Measurements from ENCODE around the gene IST1.

- TF ChIP-seq, protein P1, sequence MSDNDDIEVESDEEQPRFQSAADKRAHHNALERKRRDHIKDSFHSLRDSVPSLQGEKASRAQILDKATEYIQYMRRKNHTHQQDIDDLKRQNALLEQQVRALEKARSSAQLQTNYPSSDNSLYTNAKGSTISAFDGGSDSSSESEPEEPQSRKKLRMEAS (IDR thresholded peaks at IDR 0.05) = no peak
- TF ChIP-seq RAD21 (IDR thresholded peaks at IDR 0.05; ENCODE audit: low read depth) (no peak), EP300 (IDR thresholded peaks at IDR 0.05; ENCODE audit: borderline replicate concordance) (no peak), REST (IDR thresholded peaks at IDR 0.05; ENCODE audit: low read depth) (no peak), FOXM1 (IDR thresholded peaks at IDR 0.05; ENCODE audit: borderline replicate concordance, low read depth) (no peak), CREB1 (IDR thresholded peaks at IDR 0.05; ENCODE audit: low read depth) (no peak)
These were observed 77.7 kb downstream of the IST1 start for GRCh38 chr16:71973001-71973400.
